Left lung (tissue), 10 donors: ENCODE measurements around the gene TIPIN. TPM values are rescaled to one million over a fixed set of nuclear protein-coding genes. Genes with fewer than 3 reads are reported as not detected.
"Not testable (repeated sequence)": the region's sequence is repeated elsewhere in the genome, so short reads cannot be mapped to it uniquely, and the experiment has no call there.

ENCODE experiments used
- ATAC-seq: fragments of 200-7000 bp; cut with Tn5 transposase; one replicate; pipeline ENCODE4 v1.9.1; 2020; ENCODE audit warnings: moderate library complexity
- DNase-seq, 4 donors: peaks; one replicate each; pipeline ENCODE4 v3.0.0-alpha.2; 2013 to 2020
- H3K27ac ChIP-seq, 2 donors: fragments of 200-600 bp; sonication (generic) in 1 of 2; one replicate each; pipeline versions ENCODE4 v1.5.0 to v1.8.0; 2020 to 2021
- H3K27me3 ChIP-seq, 2 donors: fragments of 200-600 bp; sonication (generic) in 1 of 2; one replicate each; pipeline versions ENCODE4 v1.5.0 to v1.8.0; 2020 to 2021
- H3K36me3 ChIP-seq, 2 donors: fragments of 200-600 bp; sonication (generic) in 1 of 2; one replicate each; pipeline versions ENCODE4 v1.5.0 to v1.8.0; 2020 to 2021
- H3K4me1 ChIP-seq, 2 donors: fragments of 200-600 bp; one replicate each; pipeline ENCODE4 v1.8.0; 2021
- H3K4me3 ChIP-seq, 2 donors: fragments of 200-600 bp; sonication (generic) in 1 of 2; one replicate each; pipeline versions ENCODE4 v1.5.0 to v1.8.0; 2020 to 2021; ENCODE audit warnings: mild to moderate bottlenecking in 1 of 2
- H3K9me3 ChIP-seq, 2 donors: fragments of 200-600 bp; sonication (generic) in 1 of 2; one replicate each; pipeline versions ENCODE4 v1.5.0 to v1.8.0; 2020 to 2021
- intact Hi-C, 2 donors: fragments of 100-400 bp; cut with DNase I; formaldehyde crosslinking; loops; one replicate each; pipeline versions ENCODE4 v1.11.2 to v1.14.2; 2022
- polyA plus RNA-seq, 6 donors: library from polyadenylated mRNA; unstranded; fragments of 120-200 nt; gene quantifications; one replicate each; pipeline ENCODE4 v1.2.1, GENCODE V29; 2013; ENCODE audit not compliant: insufficient read length in 6 of 6
- total RNA-seq, 2 donors: library from RNA; stranded (reverse); fragmentation: NEBNext Ultra II Directional; extraction: Animal tissue kit (Norgen Biotek cat#: 25700); gene quantifications; one replicate each; pipeline ENCODE4 v1.2.1, GENCODE V29; 2021
- TF ChIP-seq, protein P1 (sequence below), 2 donors: fragments of 200-600 bp; sonication (generic) in 1 of 2; IDR thresholded peaks; one replicate each; pipeline versions ENCODE4 v1.5.0 to v1.8.0; 2021; ENCODE audit warnings: antibody characterized with exemption in 2 of 2
- donor health status: DM: no; HTN: yes; CAD: no.
- donor health status: DM: no; HTN: no; CAD: no.

The TIPIN gene
- total and polyA plus RNA-seq, 8 donors = 7.1 to 23.1 (median 17.7) TPM

DNA sequence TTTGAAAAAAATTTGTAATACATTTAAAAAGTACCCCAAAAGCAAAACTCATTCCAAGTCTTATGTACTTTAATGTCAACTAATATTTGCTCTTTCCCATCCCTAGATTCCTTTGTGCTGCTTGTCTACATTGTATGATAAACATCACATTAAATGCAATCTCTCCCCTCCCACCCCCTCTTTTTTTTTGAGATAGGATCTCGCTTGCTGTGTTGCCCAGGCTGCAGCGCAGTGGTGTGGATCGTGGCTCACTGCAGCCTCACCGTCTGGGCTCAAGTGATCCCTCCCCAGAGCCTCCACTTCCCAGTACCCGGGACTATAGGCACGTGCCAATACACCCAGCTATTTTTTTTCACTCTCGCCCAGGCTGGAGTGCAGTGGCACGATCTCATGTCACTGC, 42.8 kb upstream of the TIPIN start:
- ATAC-seq (no peak), DNase-seq (no peak)
- Histone ChIP-seq H3K9me3 (no peaks in the 10 kb centered on the region), H3K27ac (no peak overlapping the region), H3K27me3 (no peaks in the 10 kb centered on the region), H3K4me3 (no peak overlapping the region), H3K4me1 (peaks cover 0 to 57% of the 10 kb centered on the region in 2 donors), H3K36me3 (peaks cover 0 to 14% of the 10 kb centered on the region in 2 donors)
- intact Hi-C loops = loop anchor here in 1 of 2 donors (10.0 kb wide), 1 partner anchor 96 kb away; the partner anchor contains the start of gene SNAPC5
- TF ChIP-seq, protein P1, sequence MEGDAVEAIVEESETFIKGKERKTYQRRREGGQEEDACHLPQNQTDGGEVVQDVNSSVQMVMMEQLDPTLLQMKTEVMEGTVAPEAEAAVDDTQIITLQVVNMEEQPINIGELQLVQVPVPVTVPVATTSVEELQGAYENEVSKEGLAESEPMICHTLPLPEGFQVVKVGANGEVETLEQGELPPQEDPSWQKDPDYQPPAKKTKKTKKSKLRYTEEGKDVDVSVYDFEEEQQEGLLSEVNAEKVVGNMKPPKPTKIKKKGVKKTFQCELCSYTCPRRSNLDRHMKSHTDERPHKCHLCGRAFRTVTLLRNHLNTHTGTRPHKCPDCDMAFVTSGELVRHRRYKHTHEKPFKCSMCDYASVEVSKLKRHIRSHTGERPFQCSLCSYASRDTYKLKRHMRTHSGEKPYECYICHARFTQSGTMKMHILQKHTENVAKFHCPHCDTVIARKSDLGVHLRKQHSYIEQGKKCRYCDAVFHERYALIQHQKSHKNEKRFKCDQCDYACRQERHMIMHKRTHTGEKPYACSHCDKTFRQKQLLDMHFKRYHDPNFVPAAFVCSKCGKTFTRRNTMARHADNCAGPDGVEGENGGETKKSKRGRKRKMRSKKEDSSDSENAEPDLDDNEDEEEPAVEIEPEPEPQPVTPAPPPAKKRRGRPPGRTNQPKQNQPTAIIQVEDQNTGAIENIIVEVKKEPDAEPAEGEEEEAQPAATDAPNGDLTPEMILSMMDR (IDR thresholded peaks at IDR 0.05) = no peak

DNA sequence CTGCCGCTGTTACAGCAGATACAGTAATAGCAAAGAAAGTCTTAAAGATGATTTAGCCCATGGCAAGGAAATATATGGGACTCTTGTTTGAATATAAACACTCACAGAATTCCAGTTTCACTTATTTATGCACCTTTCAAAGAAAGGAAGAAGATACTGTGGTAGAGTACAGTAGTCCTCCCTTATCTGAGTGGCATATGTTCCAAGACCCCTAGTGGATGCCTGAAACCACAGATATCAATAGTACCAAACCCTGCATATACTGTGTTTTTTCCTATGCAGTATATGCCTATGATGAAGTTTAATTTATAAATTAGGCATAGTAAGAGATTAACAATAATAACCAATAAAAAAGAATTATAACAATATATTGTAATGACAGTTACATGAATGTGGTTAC, 38.4 kb upstream of the TIPIN start:
- no peak for ATAC-seq
- no peak overlapping the region for H3K4me3 ChIP-seq
- intact Hi-C loops = loop anchor here in 1 of 2 donors (10.0 kb wide), 1 partner anchor 100 kb away; the partner anchor contains the start of gene SNAPC5
- TF ChIP-seq, protein P1 (IDR thresholded peaks at IDR 0.05) = no peak
- H3K27ac ChIP-seq = no peak overlapping the region
- H3K36me3 ChIP-seq = peaks cover 0 to 14% of the 10 kb centered on the region in 2 donors
- H3K27me3 ChIP-seq = no peaks in the 10 kb centered on the region
- H3K4me1 ChIP-seq = peaks cover 0 to 51% of the 10 kb centered on the region in 2 donors
- DNase-seq = no peak
- no peaks in the 10 kb centered on the region for H3K9me3 ChIP-seq

DNA sequence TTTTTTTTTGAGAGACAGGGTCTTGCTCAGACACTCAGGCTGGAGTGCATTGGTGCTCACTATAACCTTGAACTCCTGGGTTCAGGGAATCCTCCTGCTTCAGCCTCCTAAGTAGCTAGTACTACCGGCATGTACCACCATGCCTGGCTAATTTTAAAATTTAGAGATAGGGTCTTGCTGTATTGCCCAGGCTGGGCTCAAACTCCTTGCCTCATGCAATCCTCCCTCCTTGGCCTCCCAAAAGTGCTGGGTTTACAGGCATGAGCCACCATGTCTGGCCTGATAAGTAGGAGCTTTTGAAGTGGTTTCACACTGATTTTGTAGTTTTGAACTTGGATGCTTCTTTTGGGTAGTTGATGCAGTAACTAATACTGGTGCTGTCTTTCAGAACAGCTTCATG, 38.0 kb upstream of the TIPIN start:
- intact Hi-C loops = loop anchor here in 1 of 2 donors (10.0 kb wide), 1 partner anchor 100 kb away; the partner anchor contains the start of gene SNAPC5
- Histone ChIP-seq H3K4me1 (peaks cover 0 to 51% of the 10 kb centered on the region in 2 donors), H3K27ac (no peak overlapping the region), H3K27me3 (no peaks in the 10 kb centered on the region), H3K9me3 (no peaks in the 10 kb centered on the region), H3K4me3 (no peak overlapping the region), H3K36me3 (peaks cover 0 to 11% of the 10 kb centered on the region in 2 donors)
- no peak for ATAC-seq
- no peak for DNase-seq
- TF ChIP-seq, protein P1 (IDR thresholded peaks at IDR 0.05) = no peak

DNA sequence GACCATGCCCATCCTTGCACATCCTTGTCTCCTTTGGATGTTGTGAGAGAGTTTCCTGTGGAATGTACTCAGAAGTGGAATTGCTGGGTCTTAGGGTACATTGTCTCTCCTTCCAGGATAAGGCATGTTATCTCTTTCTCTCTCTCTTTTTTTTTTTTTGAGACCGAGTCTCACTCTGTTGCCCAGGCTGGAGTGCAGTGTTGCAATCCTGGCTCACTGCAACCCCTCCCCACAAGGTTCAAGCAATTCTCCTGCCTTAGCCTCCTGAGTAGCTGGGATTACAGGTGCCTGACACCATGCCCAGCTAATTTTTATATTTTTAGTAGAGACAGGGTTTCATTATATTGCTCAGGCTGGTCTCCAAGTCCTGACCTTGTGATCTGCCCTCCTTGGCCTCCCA, 36.6 kb upstream of the TIPIN start:
- H3K27me3 ChIP-seq, H3K4me3 ChIP-seq, H3K36me3 ChIP-seq, H3K9me3 ChIP-seq, H3K27ac ChIP-seq, ATAC-seq, DNase-seq: not testable (repeated sequence)
- intact Hi-C loops = loop anchor here in 1 of 2 donors (10.0 kb wide), 1 partner anchor 102 kb away; the partner anchor contains the start of gene SNAPC5
- peaks cover 5 to 64% of the 10 kb centered on the region in 2 donors for H3K4me1 ChIP-seq

DNA sequence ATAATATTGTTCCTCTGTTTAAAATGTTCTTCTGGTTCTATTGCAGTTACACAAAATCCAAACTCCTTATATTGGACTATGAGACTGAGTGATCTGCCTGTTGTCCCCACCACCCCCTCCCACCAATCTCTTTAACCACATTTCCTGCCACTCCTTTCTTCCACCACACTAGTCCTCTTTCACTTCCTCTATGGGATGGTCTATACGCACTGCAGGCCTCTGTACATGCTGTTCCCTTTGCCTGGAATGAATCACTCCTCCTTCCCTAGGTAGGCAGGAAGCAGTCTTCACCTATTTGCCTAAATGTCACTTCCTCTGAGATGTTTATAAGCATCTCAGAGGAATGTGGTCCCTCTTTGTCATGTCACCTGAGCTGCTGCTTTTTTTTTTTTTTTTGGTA, 34.2 kb upstream of the TIPIN start:
- H3K27me3 ChIP-seq = no peaks in the 10 kb centered on the region
- no peak overlapping the region for H3K4me3 ChIP-seq
- peaks cover 9 to 72% of the 10 kb centered on the region in 2 donors for H3K4me1 ChIP-seq
- TF ChIP-seq, protein P1 (IDR thresholded peaks at IDR 0.05) = no peak
- DNase-seq (no peak), ATAC-seq (no peak)
- intact Hi-C loops = loop anchor here in 1 of 2 donors (10.0 kb wide), 1 partner anchor 104 kb away; the partner anchor contains the start of gene SNAPC5
- peak overlapping the region in 1 of 2 donors; percentile 48 for H3K27ac ChIP-seq
- no peaks in the 10 kb centered on the region for H3K9me3 ChIP-seq
- H3K36me3 ChIP-seq = no peaks in the 10 kb centered on the region
